ENCODE measurements around the gene TSHZ2.
"Not testable (repeated sequence)": the region's sequence is repeated elsewhere in the genome, so short reads cannot be mapped to it uniquely, and the experiment has no call there.

Gene TSHZ2

GRCh38 chr20:53447316-53447715 is 475.2 kb downstream of the TSHZ2 start:
- no peak for DNase-seq (ENCODE audit: low read depth in 3 of 3)

- DNase-seq (ENCODE audit: low read depth in 3 of 3) = no peak
These were observed 476.3 kb downstream of the TSHZ2 start for GRCh38 chr20:53448426-53448825.

- no peak for DNase-seq (ENCODE audit: low read depth in 3 of 3)
These were observed 476.7 kb downstream of the TSHZ2 start for GRCh38 chr20:53448875-53449274.

- no peak for DNase-seq (ENCODE audit: low read depth in 3 of 3)
These were observed 480.9 kb downstream of the TSHZ2 start for GRCh38 chr20:53453076-53453475.

- no peak for DNase-seq (ENCODE audit: low read depth in 3 of 3)
These were observed 482.6 kb downstream of the TSHZ2 start for GRCh38 chr20:53454675-53455276.

GRCh38 chr20:53463101-53463972 is 491.2 kb downstream of the TSHZ2 start:
- DNase-seq (ENCODE audit: low read depth in 3 of 3) = no peak

- DNase-seq (ENCODE audit: low read depth in 3 of 3) = no peak
These were observed 494.1 kb downstream of the TSHZ2 start for GRCh38 chr20:53466279-53466678.

GRCh38 chr20:53468587-53468986 is 496.4 kb downstream of the TSHZ2 start:
- DNase-seq (ENCODE audit: low read depth in 3 of 3) = no peak

GRCh38 chr20:53472859-53473258 is 500.7 kb downstream of the TSHZ2 start:
- not testable (repeated sequence) for DNase-seq (ENCODE audit: low read depth in 3 of 3)

- no peak for DNase-seq (ENCODE audit: low read depth in 3 of 3)
These were observed 508.8 kb downstream of the TSHZ2 start for GRCh38 chr20:53480913-53481312.

- DNase-seq (ENCODE audit: low read depth in 3 of 3) = no peak
These were observed 515.5 kb downstream of the TSHZ2 start for GRCh38 chr20:53487461-53488200.

GRCh38 chr20:53488775-53489272 is 516.7 kb downstream of the TSHZ2 start:
- no peak for DNase-seq (ENCODE audit: low read depth in 3 of 3)

- DNase-seq (ENCODE audit: low read depth in 3 of 3) = no peak
These were observed 517.4 kb downstream of the TSHZ2 start for GRCh38 chr20:53489528-53489927.

GRCh38 chr20:53490620-53491019 is 518.5 kb downstream of the TSHZ2 start:
- DNase-seq (ENCODE audit: low read depth in 3 of 3) = no peak

GRCh38 chr20:53491462-53491861 is 519.3 kb downstream of the TSHZ2 start:
- no peak for DNase-seq (ENCODE audit: low read depth in 3 of 3)

- DNase-seq (ENCODE audit: low read depth in 3 of 3) = no peak
These were observed 520.1 kb downstream of the TSHZ2 start for GRCh38 chr20:53492212-53492611.

- DNase-seq (ENCODE audit: low read depth in 3 of 3) = no peak
These were observed 521.2 kb downstream of the TSHZ2 start for GRCh38 chr20:53493311-53493857.

- DNase-seq (ENCODE audit: low read depth in 3 of 3) = no peak
These were observed 522.6 kb downstream of the TSHZ2 start for GRCh38 chr20:53494753-53495152.

- DNase-seq (ENCODE audit: low read depth in 3 of 3) = no peak
These were observed 523.4 kb downstream of the TSHZ2 start for GRCh38 chr20:53495398-53496092.

GRCh38 chr20:53497246-53497645 is 525.1 kb downstream of the TSHZ2 start:
- DNase-seq (ENCODE audit: low read depth in 3 of 3) = no peak

GRCh38 chr20:53498341-53498740 is 526.2 kb downstream of the TSHZ2 start:
- no peak for DNase-seq (ENCODE audit: low read depth in 3 of 3)
